ELR (cell line): ENCODE data around the gene GMDS.
A peak's percentile ranks its signal among the peaks of the same experiment; 100 is the strongest.

Source experiments
- DNase-seq: peaks from one replicate; pipeline ENCODE4 v3.0.0-alpha.2; 2015; ENCODE audit warnings: low read depth

Gene GMDS

GRCh38 chr6:1895721-1896120 lies 349.7 kb downstream of the GMDS start:
- peak; percentile 18 for DNase-seq

GRCh38 chr6:1894954-1895353 lies 350.5 kb downstream of the GMDS start:
- no peak for DNase-seq

GRCh38 chr6:1893470-1894130 lies 351.8 kb downstream of the GMDS start:
- DNase-seq: peak; percentile 20

GRCh38 chr6:1892716-1893115 lies 352.7 kb downstream of the GMDS start:
- no peak for DNase-seq

- no peak for DNase-seq
Measured at GRCh38 chr6:1890987-1891386, 354.4 kb downstream of the GMDS start.

GRCh38 chr6:1890071-1890470 lies 355.3 kb downstream of the GMDS start:
- DNase-seq: peak; percentile 80

GRCh38 chr6:1885576-1886011 lies 359.8 kb downstream of the GMDS start:
- no peak for DNase-seq

- no peak for DNase-seq
Measured at GRCh38 chr6:1884313-1884712, 361.1 kb downstream of the GMDS start.

- no peak for DNase-seq
Measured at GRCh38 chr6:1878330-1878729, 367.1 kb downstream of the GMDS start.

- no peak for DNase-seq
Measured at GRCh38 chr6:1873781-1874180, 371.6 kb downstream of the GMDS start.

GRCh38 chr6:1872649-1873131 lies 372.7 kb downstream of the GMDS start:
- DNase-seq: peak; percentile 49

- DNase-seq: no peak
Measured at GRCh38 chr6:1871724-1872315, 373.6 kb downstream of the GMDS start.

- DNase-seq: no peak
Measured at GRCh38 chr6:1870932-1871331, 374.5 kb downstream of the GMDS start.

GRCh38 chr6:1870251-1870650 lies 375.2 kb downstream of the GMDS start:
- DNase-seq: no peak

- no peak for DNase-seq
Measured at GRCh38 chr6:1869769-1870168, 375.6 kb downstream of the GMDS start.

- no peak for DNase-seq
Measured at GRCh38 chr6:1869308-1869707, 376.1 kb downstream of the GMDS start.

GRCh38 chr6:1868561-1869261 lies 376.7 kb downstream of the GMDS start:
- no peak for DNase-seq

- DNase-seq: no peak
Measured at GRCh38 chr6:1867197-1867596, 378.2 kb downstream of the GMDS start.

- no peak for DNase-seq
Measured at GRCh38 chr6:1865585-1865984, 379.8 kb downstream of the GMDS start.

GRCh38 chr6:1864496-1864895 lies 380.9 kb downstream of the GMDS start:
- no peak for DNase-seq

GRCh38 chr6:1862411-1862810 lies 383.0 kb downstream of the GMDS start:
- DNase-seq: no peak

- DNase-seq: no peak
Measured at GRCh38 chr6:1860756-1861348, 384.6 kb downstream of the GMDS start.

- no peak for DNase-seq
Measured at GRCh38 chr6:1858859-1859258, 386.5 kb downstream of the GMDS start.
